RWPE2 (cell line): ENCODE data around the gene PCK1.
A peak's percentile ranks its signal among the peaks of the same experiment; 100 is the strongest.

Experiments
- ATAC-seq: fragments of 200-7000 bp; cut with Tn5 transposase; 3 replicates; pipeline ENCODE4 v1.9.1; 2021; ENCODE audit warnings: low read depth
- DNase-seq: peaks from one replicate; pipeline ENCODE4 v3.0.0-alpha.2; 2020; ENCODE audit warnings: low spot score
- H3K27ac ChIP-seq: fragments of 450-650 bp; 2 replicates; pipeline ENCODE4 v1.5.1; 2017; ENCODE audit warnings: mild to moderate bottlenecking; ENCODE audit not compliant: poor library complexity, severe bottlenecking
- H3K27me3 ChIP-seq: fragments of 250-450 bp; sonication (Bioruptor Pico); 2 replicates; pipeline ENCODE4 v1.5.1; 2021; ENCODE audit warnings: mild to moderate bottlenecking, moderate library complexity; ENCODE audit not compliant: insufficient read depth, poor library complexity, severe bottlenecking
- H3K36me3 ChIP-seq: fragments of 250-450 bp; sonication (Bioruptor Pico); 2 replicates; pipeline ENCODE4 v1.5.1; 2020; ENCODE audit warnings: low read depth, mild to moderate bottlenecking, moderate library complexity
- H3K4me1 ChIP-seq: fragments of 250-450 bp; sonication (Bioruptor Pico); 2 replicates; pipeline ENCODE4 v1.5.1; 2021; ENCODE audit warnings: mild to moderate bottlenecking, moderate library complexity; ENCODE audit not compliant: insufficient read depth, poor library complexity, severe bottlenecking
- H3K4me3 ChIP-seq: fragments of 250-450 bp; sonication (Bioruptor Pico); 2 replicates; pipeline ENCODE4 v1.5.1; 2021; ENCODE audit warnings: mild to moderate bottlenecking, moderate library complexity; ENCODE audit not compliant: severe bottlenecking
- H3K9me3 ChIP-seq: fragments of 250-450 bp; sonication (Bioruptor Pico); 2 replicates; pipeline ENCODE4 v1.5.1; 2021; ENCODE audit warnings: mild to moderate bottlenecking, moderate library complexity; ENCODE audit not compliant: severe bottlenecking
- TF ChIP-seq, protein P1 (sequence below): fragments of 450-650 bp; IDR thresholded peaks from one replicate; pipeline ENCODE4 v1.5.1; 2017; ENCODE audit warnings: mild to moderate bottlenecking, moderate library complexity; ENCODE audit not compliant: poor library complexity, severe bottlenecking

Gene PCK1

GRCh38 chr20:57617079-57617795, 56.3 kb downstream of the PCK1 start:
- Histone ChIP-seq H3K4me1 (peaks cover 33% of the 10 kb centered on the region), H3K36me3 (no peaks in the 10 kb centered on the region), H3K27ac (no peak overlapping the region), H3K9me3 (no peaks in the 10 kb centered on the region), H3K4me3 (no peak overlapping the region), H3K27me3 (no peaks in the 10 kb centered on the region)
- DNase-seq (peak; percentile 74), ATAC-seq (no peak)
- TF ChIP-seq, protein P1, sequence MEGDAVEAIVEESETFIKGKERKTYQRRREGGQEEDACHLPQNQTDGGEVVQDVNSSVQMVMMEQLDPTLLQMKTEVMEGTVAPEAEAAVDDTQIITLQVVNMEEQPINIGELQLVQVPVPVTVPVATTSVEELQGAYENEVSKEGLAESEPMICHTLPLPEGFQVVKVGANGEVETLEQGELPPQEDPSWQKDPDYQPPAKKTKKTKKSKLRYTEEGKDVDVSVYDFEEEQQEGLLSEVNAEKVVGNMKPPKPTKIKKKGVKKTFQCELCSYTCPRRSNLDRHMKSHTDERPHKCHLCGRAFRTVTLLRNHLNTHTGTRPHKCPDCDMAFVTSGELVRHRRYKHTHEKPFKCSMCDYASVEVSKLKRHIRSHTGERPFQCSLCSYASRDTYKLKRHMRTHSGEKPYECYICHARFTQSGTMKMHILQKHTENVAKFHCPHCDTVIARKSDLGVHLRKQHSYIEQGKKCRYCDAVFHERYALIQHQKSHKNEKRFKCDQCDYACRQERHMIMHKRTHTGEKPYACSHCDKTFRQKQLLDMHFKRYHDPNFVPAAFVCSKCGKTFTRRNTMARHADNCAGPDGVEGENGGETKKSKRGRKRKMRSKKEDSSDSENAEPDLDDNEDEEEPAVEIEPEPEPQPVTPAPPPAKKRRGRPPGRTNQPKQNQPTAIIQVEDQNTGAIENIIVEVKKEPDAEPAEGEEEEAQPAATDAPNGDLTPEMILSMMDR, result no peak
